ENCODE results near the gene ABCD2.

ABCD2 gene

GRCh38 chr12:39619660-39620433 lies at the start of gene ABCD2:
Gene ABCD2, minus strand, starts transcription at chr12:39619803. Its CDS starts 188 bp downstream, at chr12:39619615.
- Histone ChIP-seq H3K36me3 (replicated peaks) (no peaks in the 10 kb centered on the region), H3K27me3 (replicated peaks) (no peaks in the 10 kb centered on the region), H3K27ac (peak within 1 kb of the TSS; percentile 22), H3K4me3 (ENCODE audit: low read depth, low read length) (peak within 1 kb of the TSS; percentile 64)
- DNase-seq = peak; percentile 67
- in situ Hi-C loops (cut with HindIII; ENCODE audit: low pct_ligation_motif_present, low sequenced_read_pairs) = no loop called here
- peak; percentile 15 for TF ChIP-seq CTCF (IDR thresholded peaks at IDR 0.05; ENCODE audit: low read depth, low read length, missing control alignments)

- in situ Hi-C loops (cut with HindIII; ENCODE audit: low pct_ligation_motif_present, low sequenced_read_pairs) = no loop called here
- H3K27ac ChIP-seq = no peak overlapping the region
- no peaks in the 10 kb centered on the region for H3K27me3 ChIP-seq (replicated peaks)
Measured at GRCh38 chr12:39660101-39660500, 40.5 kb upstream of the ABCD2 start.

GRCh38 chr12:39647383-39647782 lies 27.8 kb upstream of the ABCD2 start:
- H3K4me3 ChIP-seq (ENCODE audit: low read depth, low read length) = no peak overlapping the region
- no peak for TF ChIP-seq CTCF (IDR thresholded peaks at IDR 0.05; ENCODE audit: low read depth, low read length, missing control alignments)
- in situ Hi-C loops (cut with HindIII; ENCODE audit: low pct_ligation_motif_present, low sequenced_read_pairs) = no loop called here
- no peak overlapping the region for H3K27ac ChIP-seq
- no peak for DNase-seq
- no peaks in the 10 kb centered on the region for H3K27me3 ChIP-seq (replicated peaks)
- H3K36me3 ChIP-seq (replicated peaks) = no peaks in the 10 kb centered on the region

More at GRCh38 chr12:39660101-39660500, 40.5 kb upstream of the ABCD2 start:
- H3K36me3 ChIP-seq (replicated peaks) = no peaks in the 10 kb centered on the region
- DNase-seq = no peak
- H3K4me3 ChIP-seq (ENCODE audit: low read depth, low read length) = no peak overlapping the region
- no peak for TF ChIP-seq CTCF (IDR thresholded peaks at IDR 0.05; ENCODE audit: low read depth, low read length, missing control alignments)

GRCh38 chr12:39646963-39647362 lies 27.4 kb upstream of the ABCD2 start:
- in situ Hi-C loops (cut with HindIII; ENCODE audit: low pct_ligation_motif_present, low sequenced_read_pairs) = no loop called here
- Histone ChIP-seq H3K27me3 (replicated peaks) (no peaks in the 10 kb centered on the region), H3K27ac (no peak overlapping the region), H3K36me3 (replicated peaks) (no peaks in the 10 kb centered on the region), H3K4me3 (ENCODE audit: low read depth, low read length) (no peak overlapping the region)
- no peak for DNase-seq
- TF ChIP-seq CTCF (IDR thresholded peaks at IDR 0.05; ENCODE audit: low read depth, low read length, missing control alignments) = no peak

GRCh38 chr12:39643052-39643451 lies 23.4 kb upstream of the ABCD2 start:
- TF ChIP-seq CTCF (IDR thresholded peaks at IDR 0.05; ENCODE audit: low read depth, low read length, missing control alignments) = no peak
- in situ Hi-C loops (cut with HindIII; ENCODE audit: low pct_ligation_motif_present, low sequenced_read_pairs) = no loop called here
- Histone ChIP-seq H3K27ac (no peak overlapping the region), H3K4me3 (ENCODE audit: low read depth, low read length) (no peak overlapping the region), H3K36me3 (replicated peaks) (no peaks in the 10 kb centered on the region), H3K27me3 (replicated peaks) (no peaks in the 10 kb centered on the region)
- no peak for DNase-seq

- Histone ChIP-seq H3K27ac (no peak overlapping the region), H3K36me3 (replicated peaks) (no peaks in the 10 kb centered on the region), H3K4me3 (ENCODE audit: low read depth, low read length) (no peak overlapping the region), H3K27me3 (replicated peaks) (no peaks in the 10 kb centered on the region)
- in situ Hi-C loops (cut with HindIII; ENCODE audit: low pct_ligation_motif_present, low sequenced_read_pairs) = no loop called here
- no peak for DNase-seq
- TF ChIP-seq CTCF (IDR thresholded peaks at IDR 0.05; ENCODE audit: low read depth, low read length, missing control alignments) = no peak
Measured at GRCh38 chr12:39638840-39639239, 19.2 kb upstream of the ABCD2 start.
